GM12864 (cell line): Measurements from ENCODE around the gene TELO2.

Experiments used
- DNase-seq: peaks from one replicate; pipeline ENCODE4 v3.0.0-alpha.2; 2011; ENCODE audit warnings: low read depth
- H3K4me3 ChIP-seq: 2 replicates; pipeline ENCODE4 v1.5.1; 2011; ENCODE audit warnings: mild to moderate bottlenecking, low read depth, low read length, control low read depth
- TF ChIP-seq, protein P1 (sequence below): IDR thresholded peaks from 2 replicates; pipeline ENCODE4 v1.5.1; 2011; ENCODE audit warnings: low read depth, mild to moderate bottlenecking, moderate library complexity, low read length, control low read depth, inconsistent platforms; ENCODE audit errors: missing control alignments

TELO2 gene

DNA sequence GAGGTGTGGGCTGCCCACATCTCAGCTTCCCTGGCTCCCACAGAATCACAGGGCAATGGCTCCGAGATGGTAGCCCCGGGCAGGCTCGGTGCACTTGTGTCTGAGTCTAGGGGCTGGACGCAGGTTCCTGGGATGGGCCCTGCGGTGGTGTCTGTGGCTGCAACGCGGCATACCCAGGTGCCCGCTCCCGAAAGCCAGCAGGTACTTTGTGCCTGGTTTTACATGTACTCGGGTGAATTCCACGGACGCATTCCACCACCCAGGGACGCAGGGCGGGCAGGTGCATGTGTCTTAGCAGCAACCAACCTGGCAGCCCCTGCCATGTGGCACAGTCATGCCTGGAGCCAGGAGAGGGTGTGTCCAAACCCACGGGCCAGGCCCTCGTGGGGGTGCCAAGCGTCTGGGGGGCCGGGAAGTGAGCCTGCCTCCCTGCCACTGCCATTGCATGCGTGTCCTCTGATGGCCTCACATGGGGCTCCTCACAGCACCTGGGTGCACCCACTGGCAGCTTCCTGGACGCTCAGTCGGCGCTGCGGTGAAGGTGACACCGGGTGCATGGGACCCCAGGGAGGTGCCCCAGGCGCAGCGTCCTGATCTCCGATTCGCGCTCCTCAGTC, 35.9 kb downstream of the TELO2 start:
- no peak overlapping the region for H3K4me3 ChIP-seq
- TF ChIP-seq, protein P1, sequence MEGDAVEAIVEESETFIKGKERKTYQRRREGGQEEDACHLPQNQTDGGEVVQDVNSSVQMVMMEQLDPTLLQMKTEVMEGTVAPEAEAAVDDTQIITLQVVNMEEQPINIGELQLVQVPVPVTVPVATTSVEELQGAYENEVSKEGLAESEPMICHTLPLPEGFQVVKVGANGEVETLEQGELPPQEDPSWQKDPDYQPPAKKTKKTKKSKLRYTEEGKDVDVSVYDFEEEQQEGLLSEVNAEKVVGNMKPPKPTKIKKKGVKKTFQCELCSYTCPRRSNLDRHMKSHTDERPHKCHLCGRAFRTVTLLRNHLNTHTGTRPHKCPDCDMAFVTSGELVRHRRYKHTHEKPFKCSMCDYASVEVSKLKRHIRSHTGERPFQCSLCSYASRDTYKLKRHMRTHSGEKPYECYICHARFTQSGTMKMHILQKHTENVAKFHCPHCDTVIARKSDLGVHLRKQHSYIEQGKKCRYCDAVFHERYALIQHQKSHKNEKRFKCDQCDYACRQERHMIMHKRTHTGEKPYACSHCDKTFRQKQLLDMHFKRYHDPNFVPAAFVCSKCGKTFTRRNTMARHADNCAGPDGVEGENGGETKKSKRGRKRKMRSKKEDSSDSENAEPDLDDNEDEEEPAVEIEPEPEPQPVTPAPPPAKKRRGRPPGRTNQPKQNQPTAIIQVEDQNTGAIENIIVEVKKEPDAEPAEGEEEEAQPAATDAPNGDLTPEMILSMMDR: no peak
- DNase-seq: no peak

DNA sequence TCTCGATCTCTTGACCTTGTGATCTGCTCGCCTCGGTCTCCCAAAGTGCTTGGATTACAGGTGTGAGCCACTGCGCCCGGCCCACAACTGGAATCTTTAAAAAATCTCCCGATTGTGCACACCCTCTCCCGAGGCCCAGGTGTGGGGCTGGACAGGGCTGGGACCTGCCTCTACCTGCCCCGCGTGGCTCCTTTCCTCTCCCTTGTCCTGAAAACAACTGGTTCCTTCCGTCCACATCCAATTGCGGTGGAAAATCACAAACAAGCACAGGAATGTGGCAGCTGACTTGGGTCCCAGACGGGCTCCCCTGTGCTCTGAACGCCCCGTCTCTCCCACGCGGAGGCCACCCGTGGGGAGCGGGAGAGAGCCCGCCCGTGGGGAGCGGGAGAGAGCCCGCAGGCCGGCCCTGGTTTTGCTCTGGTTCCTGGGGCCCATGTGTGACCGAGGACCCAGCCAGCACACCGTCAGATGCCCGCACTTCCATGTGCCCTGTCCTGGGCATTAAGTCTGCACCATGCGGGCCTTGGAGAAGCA, 37.3 kb downstream of the TELO2 start:
- H3K4me3 ChIP-seq: no peak overlapping the region
- no peak for DNase-seq
- TF ChIP-seq, protein P1: no peak

DNA sequence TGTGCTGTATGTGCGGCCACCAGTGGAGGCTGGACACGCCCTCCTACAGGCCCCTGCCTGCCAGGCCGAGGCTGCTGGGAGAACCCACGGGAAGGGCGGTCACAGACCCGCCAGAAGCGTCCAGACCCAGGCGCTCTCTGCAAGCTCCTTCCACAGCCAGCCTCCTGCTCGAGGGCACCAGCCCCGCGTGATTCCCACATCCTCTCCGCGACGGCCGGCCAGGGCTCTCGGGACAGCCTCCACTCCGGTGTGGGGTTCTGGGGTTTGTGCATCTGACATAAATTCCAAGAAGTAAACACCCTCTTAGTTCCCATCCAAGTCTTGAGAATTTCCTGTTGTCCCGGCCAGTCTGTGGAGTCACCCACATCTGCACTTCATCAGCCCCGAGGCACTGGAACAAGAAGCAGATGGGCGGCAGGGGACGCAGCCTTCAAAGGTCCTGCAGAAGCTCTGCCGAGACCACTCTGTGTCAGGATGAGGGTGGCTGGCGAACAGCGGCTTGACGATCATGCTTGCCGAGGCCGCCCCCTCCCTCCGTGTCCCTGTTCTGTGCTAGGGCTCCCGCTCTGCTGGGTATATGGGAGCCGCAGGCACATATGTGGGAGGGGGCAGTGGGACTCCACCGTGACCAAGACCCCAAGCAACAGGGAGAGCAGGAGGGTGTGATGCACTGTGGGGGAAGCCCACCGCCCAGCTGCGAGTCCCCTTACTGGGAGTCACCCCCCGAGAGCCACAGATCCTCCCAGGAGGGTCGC, 37.9 kb downstream of the TELO2 start:
- TF ChIP-seq, protein P1: no peak
- H3K4me3 ChIP-seq: no peak overlapping the region
- DNase-seq: no peak

DNA sequence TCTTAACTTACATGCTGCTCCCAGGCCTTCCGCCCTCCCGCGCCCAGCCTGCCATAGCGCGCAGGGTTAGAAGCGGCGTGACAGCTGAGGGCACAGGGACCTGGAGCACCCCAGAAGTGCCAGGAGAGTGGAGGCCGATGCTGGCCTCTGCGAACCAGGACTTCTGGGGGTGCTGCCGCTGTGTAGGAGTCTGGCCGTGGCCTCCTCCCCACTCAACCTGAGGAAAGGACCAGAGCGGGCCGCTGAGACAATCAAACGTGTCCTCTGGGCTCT, 38.4 kb downstream of the TELO2 start:
- H3K4me3 ChIP-seq: no peak overlapping the region
- DNase-seq: no peak
- TF ChIP-seq, protein P1: no peak

GRCh38 chr16:1532081-1532760, 39.1 kb downstream of the TELO2 start:
- no peak for DNase-seq
- no peak overlapping the region for H3K4me3 ChIP-seq
- TF ChIP-seq, protein P1: no peak

- no peak for DNase-seq
- H3K4me3 ChIP-seq: no peak overlapping the region
- TF ChIP-seq, protein P1: no peak
Measured at GRCh38 chr16:1532771-1533170, 39.6 kb downstream of the TELO2 start.
